Smooth muscle cell of the pulmonary artery (primary cell): ENCODE measurements around the gene TCF23. TPM values are rescaled to one million over a fixed set of nuclear protein-coding genes. Genes with fewer than 3 reads are reported as not detected.

Experiments used
- total RNA-seq: library from RNA; depleted of rRNA; stranded (reverse); fragments of >200 nt; gene quantifications from 2 replicates; pipeline ENCODE4 v1.2.3, GENCODE V29; 2014

The TCF23 gene
- not detected in 2 replicates for total RNA-seq

GRCh38 chr2:27148801-27149439, at the start of gene TCF23:
Gene TCF23 (plus strand): TSS chr2:27149004. CDS start chr2:27149134, 130 bp downstream.

GRCh38 chr2:27118525-27119329, 30.1 kb upstream of the TCF23 start, which contains the start of gene CGREF1:
Gene CGREF1 (minus strand): TSS chr2:27119128. CDS start chr2:27104366, 14,762 bp downstream.

GRCh38 chr2:27123302-27124150, 25.3 kb upstream of the TCF23 start, which contains the start of gene ABHD1:
Gene ABHD1 (plus strand): TSS chr2:27123815. CDS start chr2:27123949, 134 bp downstream.

GRCh38 chr2:27133905-27134780, 14.7 kb upstream of the TCF23 start, which contains the start of gene PREB:
Gene PREB (minus strand): TSS chr2:27134636. CDS start chr2:27134421, 215 bp downstream.

GRCh38 chr2:27139310-27139709, 9.5 kb upstream of the TCF23 start, which contains the start of gene PRR30:
Gene PRR30 (minus strand): TSS chr2:27139410. CDS start chr2:27138329, 1,081 bp downstream.

Other genes with a start within 250 kb of the TCF23 start
- 7.6 and 11.7 TPM in 2 replicates for gene MAPRE3, start 178.4 kb upstream of the TCF23 start, total RNA-seq
- 45.8 and 49.5 TPM in 2 replicates for gene TMEM214, start 116.0 kb upstream of the TCF23 start, total RNA-seq
- 17.8 and 23.9 TPM in 2 replicates for gene AGBL5, start 97.3 kb upstream of the TCF23 start, total RNA-seq
- 378 and 636 TPM in 2 replicates for gene OST4, start 77.3 kb upstream of the TCF23 start, total RNA-seq
- gene EMILIN1, start 70.4 kb upstream of the TCF23 start, total RNA-seq = 283 and 480 TPM in 2 replicates
- gene KHK, start 62.2 kb upstream of the TCF23 start, total RNA-seq = 0.98 and 0.99 TPM in 2 replicates
- 30.5 and 40.8 TPM in 2 replicates for gene CGREF1, start 29.9 kb upstream of the TCF23 start, total RNA-seq
- gene ABHD1, start 25.2 kb upstream of the TCF23 start, total RNA-seq = 0.13 and 0.20 TPM in 2 replicates
- 43.3 and 48.8 TPM in 2 replicates for gene PREB, start 14.4 kb upstream of the TCF23 start, total RNA-seq
- not detected in 2 replicates for gene PRR30, start 9.6 kb upstream of the TCF23 start, total RNA-seq
- gene ATRAID, start 63.0 kb downstream of the TCF23 start, total RNA-seq = 155 and 179 TPM in 2 replicates
- 17.2 and 25.6 TPM in 2 replicates for gene SLC5A6, start 63.3 kb downstream of the TCF23 start, total RNA-seq
- 37.3 and 75.5 TPM in 2 replicates for gene CAD, start 68.4 kb downstream of the TCF23 start, total RNA-seq
- 0.03 and 0.26 TPM in 2 replicates for gene SLC30A3, start 114.0 kb downstream of the TCF23 start, total RNA-seq
- not detected in 2 replicates for gene DNAJC5G, start 126.4 kb downstream of the TCF23 start, total RNA-seq
- 0.10 TPM in 1 of 2 replicates, not detected in the other for gene TRIM54, start 133.4 kb downstream of the TCF23 start, total RNA-seq
- 0.85 and 1.2 TPM in 2 replicates for gene UCN, start 159.4 kb downstream of the TCF23 start, total RNA-seq
- 71.7 and 83.5 TPM in 2 replicates for gene MPV17, start 174.1 kb downstream of the TCF23 start, total RNA-seq
- gene GTF3C2, start 207.8 kb downstream of the TCF23 start, total RNA-seq = 24.6 and 31.1 TPM in 2 replicates
- 25.2 and 27.7 TPM in 2 replicates for gene EIF2B4, start 221.3 kb downstream of the TCF23 start, total RNA-seq
- gene SNX17, start 221.6 kb downstream of the TCF23 start, total RNA-seq = 111 and 145 TPM in 2 replicates
- 8.9 and 10.6 TPM in 2 replicates for gene ZNF513, start 231.7 kb downstream of the TCF23 start, total RNA-seq